HepG2 (cell line): ENCODE measurements around the gene PANX1. TPM values are rescaled to one million over a fixed set of nuclear protein-coding genes. Genes with fewer than 3 reads are reported as not detected.
A peak's percentile ranks its signal among the peaks of the same experiment; 100 is the strongest.

Source experiments
- ATF7 ChIP-seq, 2 experiments: fragments of 450-650 bp in 1 of 2; sonication (generic) in 1 of 2; formaldehyde crosslinking in 1 of 2; IDR thresholded peaks; 2 replicates each; pipeline versions ENCODE4 v1.4.0 to v1.6.1; 2016 to 2020; ENCODE audit warnings: antibody characterized with exemption in 1 of 2, mild to moderate bottlenecking in 1 of 2, missing genetic modification reagents in 1 of 2
- CAMTA2 ChIP-seq: sonication (generic); formaldehyde crosslinking; IDR thresholded peaks from 2 replicates; pipeline ENCODE4 v1.4.0; 2020; ENCODE audit warnings: mild to moderate bottlenecking, missing genetic modification reagents, borderline replicate concordance
- DNMT3B ChIP-seq: conservative IDR thresholded peaks from 2 replicates; pipeline ENCODE4 v1.6.1; 2016; ENCODE audit warnings: missing biosample characterization, control low read depth
- HIVEP1 ChIP-seq: sonication (generic); formaldehyde crosslinking; IDR thresholded peaks from 2 replicates; pipeline ENCODE4 v1.4.0; 2020; ENCODE audit warnings: mild to moderate bottlenecking, missing genetic modification reagents
- HNRNPK ChIP-seq: fragments of 200-400 bp; formaldehyde crosslinking; IDR thresholded peaks from 2 replicates; pipeline ENCODE4 v1.6.1; 2018; ENCODE audit warnings: low read length, low read depth, moderate library complexity, mild to moderate bottlenecking; ENCODE audit not compliant: poor library complexity, severe bottlenecking
- HNRNPUL1 ChIP-seq: fragments of 200-400 bp; formaldehyde crosslinking; IDR thresholded peaks from 2 replicates; pipeline ENCODE4 v1.6.1; 2017; ENCODE audit warnings: low read depth, mild to moderate bottlenecking, low read length, moderate library complexity
- JUND ChIP-seq: sonication (generic); formaldehyde crosslinking; IDR thresholded peaks from 2 replicates; pipeline ENCODE4 v1.8.0; 2022; ENCODE audit warnings: mild to moderate bottlenecking, missing genetic modification reagents
- KAT7 ChIP-seq: IDR thresholded peaks from 2 replicates; pipeline ENCODE4 v1.6.1; 2018; ENCODE audit warnings: borderline replicate concordance, missing compliant biosample characterization
- NFATC3 ChIP-seq: sonication (generic); formaldehyde crosslinking; IDR thresholded peaks from 2 replicates; pipeline ENCODE4 v1.5.1; 2020; ENCODE audit warnings: mild to moderate bottlenecking, missing genetic modification reagents
- NFIC ChIP-seq: IDR thresholded peaks from 2 replicates; pipeline ENCODE4 v1.6.1; 2012; ENCODE audit warnings: mild to moderate bottlenecking, low read length, inconsistent platforms
- POLR2AphosphoS2 ChIP-seq: IDR thresholded peaks from 2 replicates; pipeline ENCODE4 v1.6.1; 2011; ENCODE audit warnings: low read depth, low read length, improper control_type of control experiment
- PPARG ChIP-seq: conservative IDR thresholded peaks from 2 replicates; pipeline ENCODE4 v1.6.1; 2016; ENCODE audit warnings: missing biosample characterization, missing genetic modification reagents
- SKI ChIP-seq: fragments of 450-650 bp; IDR thresholded peaks from one replicate; pipeline ENCODE4 v1.6.1; 2018; ENCODE audit warnings: mild to moderate bottlenecking; ENCODE audit not compliant: partially characterized antibody
- TBX2 ChIP-seq: sonication (generic); formaldehyde crosslinking; IDR thresholded peaks from 2 replicates; pipeline ENCODE4 v1.5.0; 2020; ENCODE audit warnings: missing genetic modification reagents, mild to moderate bottlenecking, borderline replicate concordance
- THAP11 ChIP-seq: IDR thresholded peaks from 2 replicates; pipeline ENCODE4 v1.6.1; 2016; ENCODE audit warnings: missing biosample characterization, missing genetic modification reagents
- ZC3H13 ChIP-seq: sonication (generic); formaldehyde crosslinking; IDR thresholded peaks from 2 replicates; pipeline ENCODE4 v1.8.1; 2023; ENCODE audit warnings: mild to moderate bottlenecking, missing genetic modification reagents, moderate library complexity
- ZNF30 ChIP-seq: sonication (generic); formaldehyde crosslinking; IDR thresholded peaks from 2 replicates; pipeline ENCODE4 v1.5.0; 2020; ENCODE audit warnings: mild to moderate bottlenecking, missing genetic modification reagents
- ZNF337 ChIP-seq: sonication (generic); formaldehyde crosslinking; IDR thresholded peaks from 2 replicates; pipeline ENCODE4 v1.5.1; 2020; ENCODE audit warnings: missing genetic modification reagents, low read depth, mild to moderate bottlenecking, borderline replicate concordance
- ZNF33B ChIP-seq: sonication (generic); formaldehyde crosslinking; IDR thresholded peaks from 2 replicates; pipeline ENCODE4 v1.5.1; 2020; ENCODE audit warnings: mild to moderate bottlenecking, missing genetic modification reagents
- ZNF550 ChIP-seq: sonication (generic); formaldehyde crosslinking; IDR thresholded peaks from 2 replicates; pipeline ENCODE4 v1.4.0; 2020; ENCODE audit warnings: mild to moderate bottlenecking, missing genetic modification reagents, borderline replicate concordance
- ZNF597 ChIP-seq: sonication (generic); formaldehyde crosslinking; IDR thresholded peaks from 2 replicates; pipeline ENCODE4 v1.5.0; 2020; ENCODE audit warnings: missing genetic modification reagents
- ZNF777 ChIP-seq: sonication (generic); formaldehyde crosslinking; IDR thresholded peaks from 2 replicates; pipeline ENCODE4 v1.4.0; 2020; ENCODE audit warnings: missing genetic modification reagents
- polyA plus RNA-seq, 8 experiments: library from polyadenylated mRNA; depleted of rRNA in 3 of 8; stranded (reverse) in 7 of 8; unstranded in 1 of 8; fragments of >200 nt; fragmentation: Illumina TruSeq in 4 of 8; extraction: Trizol in 4 of 8; gene quantifications; 2 replicates each; pipeline versions ENCODE4 v1.2.1 to v1.2.3, GENCODE V29; 2011 to 2016; ENCODE audit warnings: low read depth in 4 of 8, missing spikeins in 1 of 8, mixed read lengths in 1 of 8; ENCODE audit not compliant: insufficient read depth in 1 of 8
- total RNA-seq, 5 experiments: library from RNA; depleted of rRNA; stranded (reverse); fragments of >200 nt; fragmentation: Illumina TruSeq; extraction: Trizol; gene quantifications; 2 replicates each; pipeline ENCODE4 v1.2.3, GENCODE V29; 2016; ENCODE audit warnings: low read depth in 1 of 5
- TF ChIP-seq, protein P1 (sequence below): sonication (generic); formaldehyde crosslinking; IDR thresholded peaks from 2 replicates; pipeline ENCODE4 v1.4.0; 2020; ENCODE audit warnings: missing genetic modification reagents, borderline replicate concordance
- TF ChIP-seq, protein P2 (sequence below), 2 experiments: IDR thresholded peaks; 2 replicates each; pipeline ENCODE4 v1.6.1; 2011 to 2012; ENCODE audit warnings: low read length in 2 of 2, borderline replicate concordance in 1 of 2, low read depth in 1 of 2, mild to moderate bottlenecking in 1 of 2, moderate library complexity in 1 of 2

Gene PANX1
- total and polyA plus RNA-seq, 2 of the 13 experiments (the other 11 are each of a cell fraction or from before 2014, with no cell fraction given) = 8.3 to 24.8 TPM

DNA sequence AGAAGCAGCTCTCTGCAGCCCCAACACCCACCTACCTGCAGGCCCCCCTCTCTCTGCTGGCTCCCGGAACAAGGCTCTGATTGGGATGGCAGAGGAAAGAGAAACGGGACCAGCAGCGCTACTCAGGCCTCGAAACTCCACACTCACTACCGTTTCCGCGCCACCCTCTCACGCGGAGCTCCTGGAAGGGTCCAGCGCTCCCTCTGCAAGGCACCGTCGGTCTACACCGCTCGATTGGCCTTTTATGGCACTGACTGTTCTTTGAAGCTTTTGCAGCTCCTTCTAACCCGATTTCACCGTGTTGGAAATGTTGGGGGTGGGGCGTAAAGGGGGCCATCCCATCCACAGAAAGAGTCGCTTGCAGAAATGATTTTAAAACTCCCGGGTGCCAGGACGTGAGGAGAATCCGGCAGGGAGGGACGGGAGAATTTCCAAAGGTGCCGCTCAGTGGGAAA is 323 bp upstream of the PANX1 start (continued):
- TF ChIP-seq, protein P1, sequence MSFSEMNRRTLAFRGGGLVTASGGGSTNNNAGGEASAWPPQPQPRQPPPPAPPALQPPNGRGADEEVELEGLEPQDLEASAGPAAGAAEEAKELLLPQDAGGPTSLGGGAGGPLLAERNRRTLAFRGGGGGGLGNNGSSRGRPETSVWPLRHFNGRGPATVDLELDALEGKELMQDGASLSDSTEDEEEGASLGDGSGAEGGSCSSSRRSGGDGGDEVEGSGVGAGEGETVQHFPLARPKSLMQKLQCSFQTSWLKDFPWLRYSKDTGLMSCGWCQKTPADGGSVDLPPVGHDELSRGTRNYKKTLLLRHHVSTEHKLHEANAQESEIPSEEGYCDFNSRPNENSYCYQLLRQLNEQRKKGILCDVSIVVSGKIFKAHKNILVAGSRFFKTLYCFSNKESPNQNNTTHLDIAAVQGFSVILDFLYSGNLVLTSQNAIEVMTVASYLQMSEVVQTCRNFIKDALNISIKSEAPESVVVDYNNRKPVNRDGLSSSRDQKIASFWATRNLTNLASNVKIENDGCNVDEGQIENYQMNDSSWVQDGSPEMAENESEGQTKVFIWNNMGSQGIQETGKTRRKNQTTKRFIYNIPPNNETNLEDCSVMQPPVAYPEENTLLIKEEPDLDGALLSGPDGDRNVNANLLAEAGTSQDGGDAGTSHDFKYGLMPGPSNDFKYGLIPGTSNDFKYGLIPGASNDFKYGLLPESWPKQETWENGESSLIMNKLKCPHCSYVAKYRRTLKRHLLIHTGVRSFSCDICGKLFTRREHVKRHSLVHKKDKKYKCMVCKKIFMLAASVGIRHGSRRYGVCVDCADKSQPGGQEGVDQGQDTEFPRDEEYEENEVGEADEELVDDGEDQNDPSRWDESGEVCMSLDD (CRISPR knock-in tag) = no peak; the same call in 1 of the 2 replicates
- TF ChIP-seq ZNF597 (CRISPR knock-in tag) (no peak), ATF7 (IDR thresholded peaks at IDR 0.05) (no peak), ATF7 (CRISPR knock-in tag; IDR thresholded peaks at IDR 0.05) (0 out of 2 replicates have a peak, but pooled peaks have one; percentile 13), NFATC3 (no peak), THAP11 (CRISPR knock-in tag) (no peak; the same call in 1 of the 2 replicates), TBX2 (CRISPR knock-in tag) (no peak), DNMT3B (CRISPR knock-in tag) (no peak), NFIC (no peak), HIVEP1 (CRISPR knock-in tag) (no peak; the same call in 1 of the 2 replicates), ZNF30 (CRISPR knock-in tag) (no peak), SKI (no peak), ZC3H13 (CRISPR knock-in tag) (no peak), ZNF33B (CRISPR knock-in tag) (no peak), CAMTA2 (no peak), POLR2AphosphoS2 (no peak), HNRNPK (no peak), KAT7 (CRISPR knock-in tag) (no peak), PPARG (CRISPR knock-in tag) (no peak), ZNF550 (CRISPR knock-in tag) (no peak), HNRNPUL1 (no peak), JUND (no peak), ZNF777 (CRISPR knock-in tag) (no peak; the same call in 1 of the 2 replicates), ZNF337 (CRISPR knock-in tag) (no peak)
- TF ChIP-seq, protein P2, sequence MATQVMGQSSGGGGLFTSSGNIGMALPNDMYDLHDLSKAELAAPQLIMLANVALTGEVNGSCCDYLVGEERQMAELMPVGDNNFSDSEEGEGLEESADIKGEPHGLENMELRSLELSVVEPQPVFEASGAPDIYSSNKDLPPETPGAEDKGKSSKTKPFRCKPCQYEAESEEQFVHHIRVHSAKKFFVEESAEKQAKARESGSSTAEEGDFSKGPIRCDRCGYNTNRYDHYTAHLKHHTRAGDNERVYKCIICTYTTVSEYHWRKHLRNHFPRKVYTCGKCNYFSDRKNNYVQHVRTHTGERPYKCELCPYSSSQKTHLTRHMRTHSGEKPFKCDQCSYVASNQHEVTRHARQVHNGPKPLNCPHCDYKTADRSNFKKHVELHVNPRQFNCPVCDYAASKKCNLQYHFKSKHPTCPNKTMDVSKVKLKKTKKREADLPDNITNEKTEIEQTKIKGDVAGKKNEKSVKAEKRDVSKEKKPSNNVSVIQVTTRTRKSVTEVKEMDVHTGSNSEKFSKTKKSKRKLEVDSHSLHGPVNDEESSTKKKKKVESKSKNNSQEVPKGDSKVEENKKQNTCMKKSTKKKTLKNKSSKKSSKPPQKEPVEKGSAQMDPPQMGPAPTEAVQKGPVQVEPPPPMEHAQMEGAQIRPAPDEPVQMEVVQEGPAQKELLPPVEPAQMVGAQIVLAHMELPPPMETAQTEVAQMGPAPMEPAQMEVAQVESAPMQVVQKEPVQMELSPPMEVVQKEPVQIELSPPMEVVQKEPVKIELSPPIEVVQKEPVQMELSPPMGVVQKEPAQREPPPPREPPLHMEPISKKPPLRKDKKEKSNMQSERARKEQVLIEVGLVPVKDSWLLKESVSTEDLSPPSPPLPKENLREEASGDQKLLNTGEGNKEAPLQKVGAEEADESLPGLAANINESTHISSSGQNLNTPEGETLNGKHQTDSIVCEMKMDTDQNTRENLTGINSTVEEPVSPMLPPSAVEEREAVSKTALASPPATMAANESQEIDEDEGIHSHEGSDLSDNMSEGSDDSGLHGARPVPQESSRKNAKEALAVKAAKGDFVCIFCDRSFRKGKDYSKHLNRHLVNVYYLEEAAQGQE (IDR thresholded peaks at IDR 0.05; ENCODE audit: borderline replicate concordance in 1 of 2, low read depth in 1 of 2, low read length in 2 of 2) = no peak
